ENCODE data around the gene ARF1.

ARF1 gene

DNA sequence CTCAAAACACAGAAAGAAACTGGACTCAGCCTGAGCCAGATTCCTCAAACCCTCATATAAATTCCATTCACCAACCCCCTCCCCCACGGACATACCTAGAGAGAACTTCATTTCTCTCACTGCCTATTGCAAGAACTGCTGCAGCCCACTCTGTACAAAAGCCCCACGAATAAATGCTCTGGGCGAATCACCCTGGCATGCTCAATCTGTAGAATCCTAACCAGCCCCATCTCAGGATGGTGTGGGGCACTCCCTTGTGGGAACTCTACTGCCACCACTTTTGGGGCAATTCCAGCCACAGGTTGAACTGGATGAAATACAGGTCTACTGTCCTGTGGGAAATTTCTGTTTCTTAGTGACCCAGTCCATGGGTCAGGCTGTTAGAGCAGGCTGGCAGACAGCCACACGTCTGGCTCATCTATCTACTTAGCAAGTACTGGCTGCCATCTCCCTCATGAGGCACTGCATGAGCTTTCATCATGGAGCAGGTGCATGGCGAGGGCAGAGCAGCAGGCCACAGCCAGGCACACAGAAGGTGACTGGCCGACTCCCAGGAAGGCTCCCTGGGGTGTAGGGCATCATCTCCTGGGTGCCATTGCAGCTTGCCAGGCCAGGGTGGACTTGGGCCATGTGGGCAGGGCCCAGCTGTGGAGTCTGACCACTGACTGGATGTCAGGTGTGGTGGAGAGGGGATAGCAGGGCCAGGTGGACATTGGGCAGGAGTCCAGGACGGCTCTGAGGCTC is 22.2 kb downstream of the ARF1 start:
- no peak for DNase-seq

DNA sequence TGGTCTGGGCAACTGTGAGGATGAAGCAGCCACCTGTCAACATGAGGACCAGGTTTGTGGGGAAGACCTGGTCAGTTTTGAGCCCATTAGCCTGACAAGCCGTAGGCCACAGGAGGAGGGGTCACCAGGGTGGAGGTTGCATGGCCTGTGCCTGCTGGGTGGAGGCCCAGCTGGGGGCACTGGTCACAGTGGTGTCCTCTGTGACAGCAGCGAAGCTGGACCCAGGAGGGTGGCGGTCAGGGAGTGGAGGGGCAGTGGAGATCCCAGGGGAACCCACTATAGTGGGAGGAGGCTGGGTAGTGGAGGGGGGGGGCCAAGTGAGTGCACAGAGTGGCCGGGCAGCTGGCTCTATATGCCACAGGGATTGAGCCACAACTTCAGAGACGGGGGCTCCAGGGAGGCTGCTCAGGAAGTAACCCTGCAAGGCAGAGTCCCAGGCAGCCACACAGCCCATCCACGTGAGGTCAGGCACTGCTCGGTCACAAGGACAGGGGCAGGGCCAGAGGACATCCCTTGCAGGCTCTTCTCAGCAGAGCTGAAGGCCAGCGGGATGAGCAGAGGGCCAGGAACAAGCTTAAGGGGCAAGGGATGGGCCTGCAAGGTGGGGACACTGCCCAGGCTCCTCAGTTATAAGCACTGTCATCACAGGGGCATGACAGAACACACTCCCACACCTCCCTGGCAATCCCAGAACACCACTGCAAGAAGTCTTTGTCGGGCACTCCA is 22.9 kb downstream of the ARF1 start:
- DNase-seq = no peak

DNA sequence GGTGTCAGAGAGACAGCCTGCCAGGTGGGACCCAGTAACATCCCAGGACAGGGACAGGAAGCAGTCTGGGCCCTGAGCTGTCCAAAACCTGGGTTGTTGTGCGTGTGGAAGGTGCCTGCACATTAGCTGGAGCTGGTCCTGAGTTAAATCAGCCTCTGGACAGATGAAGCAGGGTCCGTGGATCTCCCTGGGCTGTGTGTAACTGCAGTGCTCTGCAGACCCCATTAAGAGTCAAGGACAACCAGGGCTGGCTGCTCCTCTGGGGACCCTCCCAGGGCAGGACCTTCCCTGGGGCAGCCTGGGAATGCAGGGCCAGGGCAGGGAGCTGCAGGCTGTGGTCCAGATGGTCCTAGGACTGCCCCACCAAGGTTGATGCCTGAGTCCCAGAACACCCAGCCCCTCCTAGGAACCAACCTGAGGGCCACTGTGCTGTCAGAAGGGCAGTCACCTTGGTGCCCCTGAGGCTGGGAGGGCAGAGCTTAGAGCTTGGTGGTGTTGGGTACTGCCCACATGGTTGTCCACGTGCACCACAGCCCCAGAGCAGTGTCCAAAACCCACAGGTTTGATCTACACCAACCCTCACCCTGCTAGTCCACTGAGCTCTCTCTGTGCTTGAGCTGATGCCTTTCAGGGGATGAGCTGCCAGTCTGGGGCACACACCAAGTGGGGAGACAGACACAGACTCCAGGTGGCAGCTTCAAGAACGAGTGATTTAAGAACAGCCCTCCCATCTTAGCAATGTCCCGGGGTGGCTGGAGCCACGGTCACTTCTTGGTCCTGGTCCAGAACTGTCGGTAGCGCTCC is 23.7 kb downstream of the ARF1 start:
- no peak for DNase-seq

DNA sequence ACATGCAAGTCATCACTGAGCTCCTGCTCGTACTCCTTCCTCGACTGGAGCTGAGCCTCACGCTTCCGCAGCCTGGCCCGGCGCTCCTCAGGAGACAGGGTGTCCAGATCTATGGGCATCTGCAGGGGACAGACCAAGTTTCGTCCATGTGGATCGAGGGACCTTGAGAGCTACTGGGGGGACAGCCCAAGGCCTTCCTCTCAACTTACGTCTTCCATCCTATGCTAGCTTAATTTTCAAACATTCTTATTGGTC is 24.2 kb downstream of the ARF1 start:
- DNase-seq = no peak

DNA sequence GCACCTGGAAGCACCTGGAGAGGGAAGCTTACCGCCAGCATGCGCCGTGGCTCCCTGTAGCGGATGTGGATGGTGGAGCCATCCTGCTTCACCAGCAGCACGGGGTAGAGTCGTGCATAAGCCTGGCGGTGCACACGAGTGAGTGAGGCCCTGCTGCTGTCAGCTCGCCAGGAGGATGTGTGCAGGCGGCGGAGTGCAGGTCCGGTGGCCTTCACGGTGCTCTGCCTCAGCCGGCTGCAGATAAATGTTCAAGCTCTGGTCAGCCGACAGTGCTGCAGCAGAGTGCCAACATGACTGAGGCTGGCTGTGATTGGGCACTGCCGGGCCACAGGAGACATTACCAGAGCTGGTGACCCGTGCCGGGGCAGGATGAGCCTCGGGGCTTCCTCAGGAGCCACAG is 25.1 kb downstream of the ARF1 start:
- no peak for DNase-seq

DNA sequence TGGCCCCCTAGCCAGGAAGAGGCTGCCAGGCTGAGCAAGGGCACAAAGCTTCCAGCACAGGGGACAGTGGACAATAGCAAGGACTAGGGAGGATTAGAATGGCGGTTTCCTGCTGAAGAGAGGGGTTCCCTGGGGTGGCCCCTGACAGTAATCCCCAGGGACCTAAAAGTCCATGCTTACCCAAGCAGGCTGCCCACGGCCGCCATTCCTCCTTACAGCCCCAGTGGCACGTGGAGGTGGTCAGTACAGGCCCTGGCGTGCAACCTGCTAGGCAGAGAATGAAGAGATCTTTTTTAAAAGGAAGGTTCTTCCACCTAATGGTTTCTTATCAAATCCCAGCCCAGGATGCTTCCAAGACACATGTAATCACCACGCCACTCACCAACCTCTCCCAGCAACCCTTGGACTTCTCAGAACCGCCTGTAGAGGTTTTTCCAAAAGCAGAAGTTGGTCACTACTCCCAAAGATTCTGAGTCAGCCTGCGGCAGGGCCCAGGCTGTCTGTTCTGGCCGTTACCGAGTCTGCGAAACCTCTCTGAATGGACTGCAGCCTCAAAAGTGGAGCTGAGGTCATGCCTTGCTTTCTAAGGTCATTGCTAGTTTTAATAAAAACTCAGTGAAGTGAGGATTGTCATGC is 25.7 kb downstream of the ARF1 start:
- DNase-seq = peak; percentile 73

DNA sequence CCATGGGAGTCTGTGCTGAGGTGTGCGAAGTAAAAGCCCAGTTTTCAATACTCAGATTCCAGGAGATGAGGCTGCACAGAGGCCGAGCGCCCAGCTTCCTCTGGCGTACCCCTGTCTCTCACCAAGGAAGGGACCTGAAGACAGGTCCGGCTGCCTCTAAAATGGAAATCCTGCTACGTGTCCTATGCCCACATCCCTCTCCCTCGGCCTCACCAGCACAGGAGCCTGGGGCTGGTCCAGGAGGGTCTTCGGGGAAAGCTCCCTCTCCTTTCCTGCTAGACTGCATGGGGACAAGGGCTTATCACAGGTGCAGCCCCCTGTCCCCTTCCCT is 26.2 kb downstream of the ARF1 start:
- no peak for DNase-seq

DNA sequence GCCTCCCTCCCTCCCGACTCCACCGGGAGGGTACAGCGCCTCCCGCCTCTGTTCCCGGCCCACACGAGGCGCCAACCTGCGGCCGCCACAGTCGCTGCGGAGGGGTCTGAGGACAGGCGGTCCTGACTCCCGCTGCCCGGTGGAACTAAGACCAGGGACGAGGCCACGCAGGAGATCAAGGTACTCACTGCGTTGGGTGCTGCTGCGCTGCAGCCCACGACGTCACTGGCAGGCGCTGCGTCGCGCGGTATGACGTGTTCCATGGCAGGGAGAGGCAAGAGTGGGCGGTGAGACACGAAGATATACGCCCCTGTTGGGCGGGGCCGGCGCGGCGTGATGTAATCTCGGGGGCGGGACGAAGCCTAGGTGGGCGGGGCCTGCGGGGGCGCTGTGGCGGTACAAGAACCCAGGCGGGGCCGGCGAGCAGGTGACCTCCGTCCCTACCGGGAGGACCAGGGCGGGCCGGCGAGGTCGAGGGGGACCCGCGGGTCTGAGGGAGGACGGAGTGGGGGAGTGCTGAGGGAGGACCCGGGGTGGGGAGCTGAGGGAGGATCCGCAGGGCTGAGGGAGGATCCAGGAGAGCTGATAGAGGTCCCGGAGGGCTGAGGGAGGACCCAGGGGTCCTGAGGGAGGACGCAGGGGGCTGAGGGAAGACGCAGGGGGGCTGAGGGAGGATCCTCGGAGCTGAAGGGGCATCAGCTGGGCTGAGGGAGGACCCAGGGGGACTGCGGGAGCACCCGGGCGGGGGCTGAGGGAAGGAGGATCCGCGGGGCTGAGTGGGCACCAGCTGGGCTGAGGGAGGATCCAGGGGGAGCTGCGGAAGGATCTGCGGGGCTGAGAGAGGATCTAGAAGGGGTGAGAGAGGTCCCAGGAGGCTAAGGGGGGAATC is 26.8 kb downstream of the ARF1 start, which contains the start of gene MRPL55:
MRPL55 (minus strand) TSS at position 227 of the 889 bp plus-strand sequence. CDS start 1,039 bp downstream, outside the sequence.
- DNase-seq = peak; percentile 98

DNA sequence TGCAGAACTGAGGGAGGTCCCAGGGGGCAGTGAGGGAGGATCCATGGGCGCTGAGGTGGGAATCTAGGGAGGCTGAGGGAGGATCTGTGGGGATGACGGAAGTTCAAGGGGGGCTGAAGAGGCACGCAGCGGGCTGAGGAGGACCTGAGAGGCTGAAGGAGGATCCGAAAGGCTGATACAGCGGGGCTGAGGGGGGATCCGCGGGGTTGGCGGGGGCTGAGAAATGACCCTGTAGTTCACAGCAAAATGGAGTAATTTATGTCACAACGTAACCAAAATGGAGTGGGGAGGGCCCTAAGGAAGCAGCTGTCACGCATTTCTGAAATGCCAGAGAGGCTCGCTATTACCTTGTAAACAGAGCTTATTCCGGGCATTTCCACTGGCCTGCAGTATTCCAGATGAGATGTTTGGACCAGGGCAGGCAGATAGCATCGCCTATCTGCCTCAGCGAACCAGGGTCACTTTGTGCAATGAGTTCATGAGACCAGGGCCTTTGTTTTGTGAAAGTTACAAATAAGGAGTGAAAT is 27.5 kb downstream of the ARF1 start:
- DNase-seq = no peak

DNA sequence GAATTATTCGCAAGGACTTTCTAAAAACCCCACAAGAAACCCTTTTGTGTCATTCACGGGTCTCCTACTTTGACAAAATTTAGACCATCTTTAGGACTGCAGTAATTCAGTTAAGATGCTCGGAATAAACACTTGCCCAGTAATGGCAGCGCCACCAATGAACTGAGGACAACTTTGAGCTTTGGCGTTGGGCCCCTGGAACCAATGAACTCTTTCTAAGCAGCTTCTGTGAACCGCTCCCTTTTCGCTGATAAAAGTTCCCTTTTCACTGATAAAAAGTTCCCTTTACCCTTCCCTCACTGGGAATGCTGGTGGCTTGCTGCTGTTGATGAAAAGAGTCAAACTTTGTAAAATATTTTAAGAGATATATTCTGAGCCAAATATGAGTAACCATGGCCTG is 28.0 kb downstream of the ARF1 start:
- no peak for DNase-seq

DNA sequence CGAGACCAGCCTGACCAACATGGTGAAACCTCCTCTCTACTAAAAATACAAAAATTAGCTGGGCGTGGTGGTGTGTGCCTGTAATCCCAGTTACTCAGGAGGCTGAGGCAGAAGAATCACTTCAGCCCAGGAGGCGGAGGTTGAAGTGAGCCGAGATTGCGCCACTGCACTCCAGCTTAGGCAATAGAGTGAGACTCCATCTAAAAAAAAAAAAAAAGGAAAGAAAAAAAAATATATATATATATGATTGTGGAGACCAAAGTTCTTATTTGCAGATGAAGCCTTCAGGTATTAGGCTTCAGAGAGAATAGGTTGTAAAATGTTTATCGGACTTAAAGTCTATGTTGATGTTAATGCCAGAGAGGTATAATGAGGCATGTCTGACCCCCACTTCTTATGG is 28.8 kb downstream of the ARF1 start:
- peak; percentile 45 for DNase-seq

DNA sequence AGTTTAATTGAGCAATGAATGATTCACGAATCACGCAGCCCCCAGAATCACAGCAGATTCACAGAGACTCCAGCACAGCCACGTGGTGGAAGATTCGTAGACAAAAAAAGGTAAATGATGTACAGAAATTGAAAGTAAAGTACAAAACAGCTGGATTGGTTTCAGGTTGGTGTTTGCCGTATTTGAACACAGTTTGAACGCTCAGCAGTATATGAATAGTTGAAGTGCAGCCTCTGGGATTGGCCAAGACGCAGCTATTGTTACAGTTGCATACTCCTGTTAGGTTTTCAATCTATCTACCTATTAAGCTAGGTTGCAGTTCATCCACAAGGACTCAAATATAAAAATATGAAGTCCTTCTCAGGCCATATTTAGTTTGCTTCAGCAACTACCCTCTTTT is 29.7 kb downstream of the ARF1 start:
- no peak for DNase-seq

DNA sequence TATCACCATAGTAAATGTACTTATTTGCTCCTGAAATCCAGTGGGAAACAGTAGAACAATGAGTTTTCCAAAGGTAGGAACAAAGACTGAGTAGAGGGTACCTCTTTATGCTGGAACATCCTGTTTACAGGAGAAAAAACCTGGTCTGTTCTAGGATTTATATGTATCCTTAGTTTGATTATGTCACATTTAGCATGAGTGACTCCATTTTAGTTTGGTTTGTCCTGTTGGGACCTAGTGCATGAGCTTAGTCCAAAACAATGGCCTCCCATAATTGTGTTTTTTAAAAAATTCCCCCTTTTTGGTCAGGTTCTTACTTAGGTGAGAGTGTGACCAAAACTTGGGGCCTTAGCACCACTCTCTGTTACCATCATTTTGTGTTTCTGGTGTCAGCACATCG is 30.1 kb downstream of the ARF1 start:
- no peak for DNase-seq

DNA sequence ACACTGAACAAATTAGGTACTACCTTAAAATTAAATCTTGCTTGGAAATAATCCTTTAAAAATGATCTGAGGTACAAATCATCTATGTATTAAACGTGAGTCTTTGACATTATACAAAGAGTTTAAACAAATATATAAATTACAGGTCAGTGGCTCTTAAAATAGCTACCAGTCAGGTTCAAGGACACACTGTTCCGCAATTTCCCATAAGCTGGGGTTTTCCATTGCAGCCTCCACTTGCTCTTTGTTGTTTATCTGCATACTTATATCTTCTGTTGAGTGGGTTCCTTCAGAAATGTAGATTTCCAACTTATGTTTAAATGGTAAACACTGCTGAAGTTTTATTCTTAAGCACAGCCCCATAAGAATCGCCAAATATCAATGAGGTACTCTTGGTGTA is 32.3 kb downstream of the ARF1 start:
- no peak for DNase-seq

DNA sequence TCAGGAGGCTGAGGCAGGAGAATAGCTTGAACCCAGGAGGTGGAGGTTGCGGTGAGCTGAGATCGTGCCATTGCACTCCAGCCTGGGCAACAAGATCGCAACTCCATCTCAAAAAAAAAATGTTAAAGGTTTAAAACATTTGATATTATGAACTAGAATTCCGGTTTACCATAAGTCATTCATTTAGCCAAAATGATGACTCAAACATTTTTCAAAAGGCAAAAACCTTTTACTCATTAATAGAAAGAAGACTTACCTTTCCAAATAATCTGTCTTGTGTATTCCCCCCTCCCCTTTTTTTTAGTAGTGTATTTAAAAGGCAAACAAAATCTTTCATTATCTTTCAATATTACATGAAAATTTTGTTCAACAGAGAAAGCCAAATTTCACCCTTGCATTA is 34.8 kb downstream of the ARF1 start:
- DNase-seq = no peak

DNA sequence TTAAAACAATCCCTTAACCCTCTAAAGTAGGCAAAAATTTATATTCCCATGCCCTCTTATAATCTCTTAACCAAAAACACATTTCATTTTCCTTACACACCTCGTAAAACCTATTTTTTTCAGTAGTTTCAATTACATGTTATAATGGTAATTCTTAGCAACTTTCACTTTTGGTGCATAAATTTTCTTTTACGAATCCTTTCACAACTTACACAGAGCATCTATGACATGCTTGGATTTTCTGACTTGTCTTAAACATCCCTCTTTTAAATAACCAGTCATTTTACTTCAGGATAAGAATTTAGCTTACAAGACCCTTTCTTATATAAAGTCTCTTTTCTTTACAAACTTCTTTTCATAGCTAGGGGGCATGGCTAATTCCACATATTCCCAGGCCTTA is 35.5 kb downstream of the ARF1 start:
- DNase-seq = no peak

DNA sequence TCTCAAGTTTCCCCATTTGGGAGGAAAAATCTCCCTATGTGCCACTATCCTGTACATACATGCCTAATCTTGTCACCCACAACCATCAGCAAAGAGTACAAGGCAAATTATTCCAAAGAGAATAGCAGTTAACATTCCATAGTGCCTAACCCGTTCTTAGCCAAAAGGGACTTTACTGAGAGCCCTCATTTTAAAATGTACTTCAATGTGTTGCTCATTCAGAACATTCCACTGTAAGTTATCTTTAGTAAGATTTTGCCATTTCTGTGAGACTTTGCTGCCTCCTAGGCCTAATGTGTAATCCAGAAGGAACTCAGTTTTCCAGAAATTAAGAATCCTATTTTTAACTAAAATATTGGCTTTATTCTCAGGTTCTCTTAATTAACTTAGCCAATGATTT is 37.8 kb downstream of the ARF1 start:
- DNase-seq = no peak

DNA sequence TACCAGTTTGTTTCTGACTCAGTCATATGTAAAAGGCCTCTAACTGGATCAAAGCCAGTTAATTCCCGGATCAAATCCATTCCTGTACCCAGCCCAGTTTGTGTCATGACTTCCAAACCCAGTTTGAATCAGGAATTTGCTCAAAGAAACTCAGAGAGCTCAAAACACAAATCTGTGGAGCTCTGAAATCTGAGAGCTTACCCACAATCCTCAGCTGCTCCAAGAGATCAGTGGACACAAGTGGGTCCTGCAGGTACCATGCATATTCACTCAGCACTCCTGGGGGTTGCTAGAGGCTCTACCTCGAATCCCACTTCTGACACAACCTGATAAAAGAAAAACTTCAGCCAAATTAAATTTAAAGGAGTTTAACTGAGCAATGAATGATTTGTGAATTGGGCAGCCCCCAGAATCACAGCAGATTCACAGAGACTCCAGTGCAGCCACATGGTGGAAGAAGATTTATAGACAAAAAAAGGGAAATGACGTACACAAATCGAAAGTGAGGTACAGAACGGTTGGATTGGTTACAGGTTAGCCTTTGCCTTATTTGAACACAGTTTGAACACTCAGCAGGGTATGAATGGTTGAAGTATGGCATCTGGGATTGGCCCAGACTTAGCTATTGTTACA is 38.5 kb downstream of the ARF1 start:
- peak; percentile 23 for DNase-seq

DNA sequence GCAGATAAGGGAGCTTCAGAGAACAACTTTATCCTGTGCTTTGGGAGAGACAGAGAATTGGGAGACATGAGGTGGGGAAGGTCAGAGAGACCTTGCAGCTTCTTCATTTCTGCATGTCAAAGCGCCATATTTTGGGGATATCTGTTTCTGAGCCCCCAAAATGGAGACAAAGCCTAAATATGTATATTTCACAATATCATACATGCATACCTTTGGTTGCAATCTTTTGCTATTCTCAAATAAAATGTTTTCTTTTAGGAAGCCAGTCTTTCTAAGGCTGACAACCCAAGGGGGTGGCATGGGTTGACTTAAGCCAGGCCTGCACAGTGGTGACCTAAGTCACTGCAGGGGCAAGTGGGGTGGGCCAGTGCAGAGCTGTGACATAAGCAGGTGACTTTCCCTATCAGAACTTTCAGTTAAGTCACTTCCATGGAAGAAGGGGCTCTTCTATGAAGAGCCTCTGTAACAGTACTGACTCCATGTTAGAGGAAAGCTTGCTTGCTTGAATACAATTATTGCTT is 40.5 kb downstream of the ARF1 start:
- no peak for DNase-seq

DNA sequence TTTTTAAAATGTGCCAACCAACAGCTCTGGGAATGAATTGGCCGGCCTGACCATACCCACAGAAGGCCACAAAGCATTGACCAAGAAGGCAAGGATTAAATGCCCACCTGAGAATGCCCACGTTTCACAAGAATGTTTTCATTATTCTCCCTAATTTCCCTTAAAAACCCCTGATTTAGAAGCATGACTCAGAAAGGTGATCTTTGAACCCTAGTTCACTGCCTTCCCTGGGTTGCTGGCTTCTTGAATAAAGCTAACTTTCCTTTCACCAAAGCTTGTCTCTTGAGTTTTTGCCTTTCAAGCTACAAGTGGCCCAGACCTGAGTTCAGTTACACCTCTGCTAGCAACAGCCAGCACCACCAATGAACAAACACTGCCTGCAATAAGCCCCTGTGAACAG is 41.0 kb downstream of the ARF1 start:
- no peak for DNase-seq

DNA sequence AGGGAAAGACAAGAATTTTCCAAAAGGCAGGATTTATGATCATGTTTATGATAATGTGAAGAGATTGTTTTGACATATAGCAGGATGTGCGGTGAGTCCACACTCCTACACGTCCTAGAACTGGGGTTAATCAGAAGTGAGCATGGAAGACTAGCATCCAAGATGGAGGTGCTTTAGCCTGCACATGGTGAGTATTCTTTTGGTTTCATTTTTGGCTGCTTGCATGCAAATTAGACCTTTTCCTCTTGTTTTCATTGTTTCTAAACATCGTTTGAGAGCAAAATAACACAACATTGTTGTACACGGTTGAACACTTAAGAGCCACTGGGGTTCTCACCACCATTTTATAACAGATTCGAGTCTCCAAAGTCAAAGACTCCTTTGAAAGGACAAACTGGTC is 42.7 kb downstream of the ARF1 start:
- DNase-seq = no peak

DNA sequence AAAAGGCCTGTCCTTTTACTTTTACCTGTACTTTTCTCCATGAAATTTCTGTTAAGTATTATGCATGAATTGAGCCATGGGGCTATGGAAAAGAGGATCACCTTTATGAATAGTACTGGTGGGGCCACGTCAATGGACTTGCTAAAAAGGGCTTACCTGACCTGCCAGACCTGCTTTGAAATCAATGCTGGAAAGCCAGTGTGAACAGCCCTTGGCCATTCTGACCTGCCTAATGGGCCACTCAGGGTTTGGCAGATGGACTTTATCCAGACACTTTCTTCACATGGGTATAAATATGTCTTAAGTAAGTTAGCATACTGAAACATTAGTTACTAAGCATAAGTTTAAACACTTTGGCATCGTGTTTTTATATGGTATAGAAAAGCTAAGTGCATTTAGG is 49.3 kb downstream of the ARF1 start:
- DNase-seq = no peak

Data from inflammatory macrophage treated with lipopolysaccharide for 4 hours (primary cell).